Right lung (tissue), 5 donors: Measurements from ENCODE around the gene TICAM1. TPM values are rescaled to one million over a fixed set of nuclear protein-coding genes. Genes with fewer than 3 reads are reported as not detected.
A peak's percentile ranks its signal among the peaks of the same experiment; 100 is the strongest.
"Not testable (repeated sequence)": the region's sequence is repeated elsewhere in the genome, so short reads cannot be mapped to it uniquely, and the experiment has no call there.

Experiments used
- DNase-seq, 2 donors: peaks; one replicate each; pipeline ENCODE4 v3.0.0-alpha.2; 2013
- polyA plus RNA-seq, 5 donors: library from polyadenylated mRNA; unstranded; fragments of 120-200 nt; gene quantifications; one replicate each; pipeline versions ENCODE4 v1.2.1 to v1.2.3, GENCODE V29; 2013; ENCODE audit warnings: inconsistent platforms in 1 of 5, low replicate concordance in 1 of 5; ENCODE audit not compliant: insufficient read length in 5 of 5, insufficient read depth in 1 of 5

Gene TICAM1
- polyA plus RNA-seq, 5 donors: 5.7 to 9.0 (median 7.7) TPM

DNA sequence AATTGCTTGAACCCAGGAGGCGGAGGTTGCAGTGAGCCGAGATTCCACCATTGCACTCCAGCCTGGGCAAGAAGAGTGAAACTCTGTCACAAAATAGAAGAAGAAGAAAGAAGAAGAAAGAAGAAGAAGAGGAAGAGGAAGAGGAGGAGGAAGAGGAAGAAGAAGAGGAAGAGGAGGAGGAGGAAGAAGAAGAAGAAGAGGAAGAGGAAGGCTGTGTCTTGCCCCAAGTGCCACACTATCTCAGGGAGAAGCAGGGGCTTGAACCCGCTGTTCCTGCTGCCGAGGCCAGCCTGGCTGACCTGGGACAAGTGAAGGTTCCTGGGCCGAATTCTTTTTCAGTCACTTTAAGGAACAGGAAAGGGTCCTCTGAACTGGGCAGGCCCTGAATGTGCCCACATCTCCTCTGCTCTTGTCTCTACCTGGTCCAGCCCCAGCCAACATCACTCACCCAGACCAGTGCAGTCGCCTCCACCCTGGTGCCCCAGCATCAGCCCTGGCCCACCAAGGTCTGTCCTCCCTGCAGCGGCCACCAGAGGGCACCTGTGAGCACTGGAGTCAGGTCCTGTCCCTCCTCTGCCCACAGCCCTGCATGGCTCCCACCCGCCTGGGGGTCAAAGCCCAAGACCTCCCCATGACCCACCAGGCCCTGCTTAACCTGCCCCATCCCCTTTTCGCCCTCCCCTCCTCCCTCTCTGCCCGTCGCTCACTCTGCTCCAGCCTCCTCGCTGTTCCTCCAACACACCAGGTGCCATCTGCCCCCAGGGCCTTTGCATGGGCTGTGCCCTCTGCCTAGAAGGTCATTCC, 20.0 kb downstream of the TICAM1 start:
- DNase-seq: no peak

- no peak for DNase-seq
Measured at GRCh38 chr19:4807188-4807587, 24.3 kb downstream of the TICAM1 start.

DNA sequence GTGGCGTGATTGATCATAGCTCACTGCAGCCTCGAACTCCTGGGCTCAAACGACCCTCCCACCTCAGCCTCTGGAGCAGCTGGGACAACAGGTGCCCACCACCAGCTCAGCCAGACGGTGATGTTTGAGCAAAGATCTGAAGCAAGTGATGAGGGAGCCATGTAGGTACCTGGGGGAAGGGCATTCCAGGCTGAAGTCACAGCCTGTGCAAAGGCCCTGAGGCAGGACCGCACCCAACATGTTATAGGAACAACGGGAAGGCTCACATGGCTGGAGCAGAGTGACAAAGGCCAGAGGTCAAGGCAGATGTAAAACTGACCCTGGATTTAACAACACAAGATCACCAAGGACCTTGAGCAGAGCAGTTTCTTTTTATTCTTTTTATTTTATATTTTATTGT, 25.1 kb downstream of the TICAM1 start:
- no peak for DNase-seq

GRCh38 chr19:4805140-4805539, 26.4 kb downstream of the TICAM1 start:
- DNase-seq: not testable (repeated sequence)

GRCh38 chr19:4803736-4804695, 27.5 kb downstream of the TICAM1 start:
- DNase-seq: peak in 1 of 2 donors; percentile 38

DNA sequence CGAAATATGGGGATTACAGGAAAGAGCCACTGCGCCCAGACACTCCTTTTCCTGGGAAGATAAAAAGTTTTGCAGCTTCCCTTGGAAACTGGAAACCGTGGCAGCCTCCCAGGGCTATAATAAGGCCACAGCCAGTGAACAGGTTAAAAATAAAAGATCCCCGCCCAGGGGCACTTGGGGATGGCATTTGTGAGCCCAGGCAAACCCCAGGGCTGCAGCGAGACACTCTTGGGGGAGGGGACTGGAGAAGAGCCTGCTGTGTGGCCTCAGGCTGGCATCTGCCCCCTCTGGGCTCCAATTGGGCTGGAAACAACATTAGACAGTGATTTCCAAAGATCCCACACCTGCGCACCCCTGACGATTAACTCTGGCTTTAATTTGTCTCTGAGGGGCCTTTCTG, 28.8 kb downstream of the TICAM1 start:
- no peak for DNase-seq

DNA sequence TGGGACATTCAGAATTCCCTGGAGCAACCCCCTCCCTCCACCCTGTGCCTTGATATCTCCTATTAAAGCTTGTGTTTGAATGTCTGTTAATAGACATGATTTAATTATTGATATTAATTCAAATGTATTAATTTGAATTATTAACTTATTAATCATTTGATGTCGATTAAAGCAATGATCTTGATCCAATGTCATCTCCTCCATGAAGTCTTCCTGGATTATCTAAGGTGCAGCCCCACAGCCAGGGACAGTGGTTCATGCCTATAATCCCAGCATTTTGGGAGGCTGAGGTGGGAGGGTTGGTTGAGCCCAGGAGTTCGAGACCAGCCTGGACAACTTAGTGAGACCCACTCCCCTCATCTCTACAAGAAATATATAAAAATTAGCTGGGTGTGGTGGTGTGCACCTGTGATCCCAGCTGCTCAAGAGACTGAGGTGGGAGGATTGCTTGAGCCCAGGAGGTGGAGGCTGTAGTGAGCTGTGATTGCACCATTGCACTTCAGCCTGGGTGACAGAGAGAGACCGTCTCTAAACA, 30.4 kb downstream of the TICAM1 start:
- DNase-seq: no peak

DNA sequence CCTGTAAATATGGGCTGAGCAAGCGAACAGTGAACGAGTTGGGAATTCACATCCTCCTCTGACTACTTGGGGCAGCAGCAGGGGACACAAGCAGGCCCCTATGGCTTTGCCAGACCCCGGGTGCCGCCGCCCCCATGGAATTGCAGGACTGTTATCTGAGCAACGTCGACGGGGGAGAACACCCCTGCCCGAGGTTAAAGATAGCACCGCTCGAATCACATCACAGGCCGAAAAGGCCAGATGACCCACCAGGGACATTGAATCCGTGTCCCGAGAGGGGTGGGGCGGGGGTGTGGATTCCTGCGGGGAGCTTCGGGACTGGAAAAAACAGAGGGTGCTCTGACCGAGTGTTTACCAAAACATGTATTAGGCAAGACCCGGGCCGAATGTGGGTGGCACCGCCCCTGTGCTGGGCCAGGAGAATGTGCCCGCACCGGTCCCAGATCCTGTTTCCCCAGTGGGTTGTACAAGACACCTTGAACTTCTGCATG, 30.9 kb downstream of the TICAM1 start:
- DNase-seq: peak; percentile 51

GRCh38 chr19:4795400-4795799, 36.1 kb downstream of the TICAM1 start:
- DNase-seq: no peak

GRCh38 chr19:4794971-4795370, 36.5 kb downstream of the TICAM1 start:
- DNase-seq: no peak

- DNase-seq: not testable (repeated sequence)
Measured at GRCh38 chr19:4793278-4793677, 38.2 kb downstream of the TICAM1 start.

DNA sequence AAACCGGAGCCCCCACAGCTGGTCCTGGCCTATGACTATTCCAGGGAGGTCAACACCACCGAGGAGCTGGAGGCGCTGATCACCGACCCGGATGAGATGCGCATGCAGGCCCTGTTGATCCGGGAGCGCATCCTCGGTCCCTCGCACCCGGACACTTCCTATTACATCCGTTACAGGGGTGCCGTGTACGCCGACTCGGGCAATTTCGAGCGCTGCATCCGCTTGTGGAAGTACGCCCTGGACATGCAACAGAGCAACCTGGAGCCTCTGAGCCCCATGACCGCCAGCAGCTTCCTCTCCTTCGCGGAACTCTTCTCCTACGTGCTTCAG, 38.7 kb downstream of the TICAM1 start:
- DNase-seq: not testable (repeated sequence)

- DNase-seq: not testable (repeated sequence)
Measured at GRCh38 chr19:4792019-4792865, 39.3 kb downstream of the TICAM1 start.

- DNase-seq: peak; percentile 100
Measured at GRCh38 chr19:4791183-4792018, 40.1 kb downstream of the TICAM1 start, which contains the start of gene FEM1A. Gene FEM1A, plus strand, starts transcription at chr19:4791734. Its CDS starts 121 bp downstream, at chr19:4791855.

- not testable (repeated sequence) for DNase-seq
Measured at GRCh38 chr19:4786412-4787016, 45.0 kb downstream of the TICAM1 start.

- DNase-seq: no peak
Measured at GRCh38 chr19:4781801-4782200, 49.7 kb downstream of the TICAM1 start.

- DNase-seq: no peak
Measured at GRCh38 chr19:4780860-4781259, 50.7 kb downstream of the TICAM1 start.

GRCh38 chr19:4778124-4778523, 53.4 kb downstream of the TICAM1 start:
- DNase-seq: not testable (repeated sequence)

- DNase-seq: no peak
Measured at GRCh38 chr19:4776436-4777211, 54.9 kb downstream of the TICAM1 start.
